IMR-90 (cell line): ENCODE measurements around the gene HCK. TPM values are rescaled to one million over a fixed set of nuclear protein-coding genes. Genes with fewer than 3 reads are reported as not detected.

ENCODE experiments used
- ATAC-seq: fragments of 200-7000 bp; cut with Tn5 transposase; 2 replicates; pipeline ENCODE4 v1.9.1; 2020; ENCODE audit warnings: low read depth, mild to moderate bottlenecking, moderate library complexity
- BruUV-seq: library from RNA; stranded (reverse); fragments of 400-500 nt; replicated peaks from 2 replicates; lab custom pipeline; 2021; lab: Mats Ljungman, UMichigan
- CTCF ChIA-PET: fragments of 300-600 bp; formaldehyde crosslinking; extraction: SDS; loops from one replicate; lab custom pipeline; 2021; ENCODE audit warnings: antibody characterized with exemption; lab: Yijun Ruan, JAX
- POLR2A ChIA-PET: fragments of 300-600 bp; sonication (Branson Sonifier 250); formaldehyde crosslinking; loops from one replicate; lab custom pipeline; 2022; ENCODE audit warnings: antibody characterized with exemption; ENCODE audit not compliant: unreplicated experiment; lab: Charles Lee
- DNase-seq: peaks from one replicate; pipeline ENCODE4 v3.0.0; 2013
- H2AFZ ChIP-seq: replicated peaks from 2 replicates; pipeline ENCODE3; 2013; ENCODE audit warnings: low read length, mild to moderate bottlenecking; ENCODE audit not compliant: poor library complexity
- H2AK5ac ChIP-seq: 2 replicates; pipeline ENCODE4 v1.6.1; 2013; ENCODE audit warnings: low read depth, low read length, inconsistent platforms
- H2AK9ac ChIP-seq: replicated peaks from 2 replicates; pipeline ENCODE3; 2013; ENCODE audit warnings: mild to moderate bottlenecking, low read depth, low read length, moderate library complexity; ENCODE audit not compliant: poor library complexity
- H2BK120ac ChIP-seq: 2 replicates; pipeline ENCODE4 v1.6.1; 2013; ENCODE audit warnings: low read depth, low read length, inconsistent platforms
- H2BK15ac ChIP-seq: 3 replicates; pipeline ENCODE4 v1.6.1; 2013; ENCODE audit warnings: low read depth, low read length, inconsistent platforms
- H2BK20ac ChIP-seq: 2 replicates; pipeline ENCODE4 v1.6.1; 2013; ENCODE audit warnings: low read depth, mild to moderate bottlenecking, inconsistent platforms, low read length, moderate library complexity
- H2BK5ac ChIP-seq: 2 replicates; pipeline ENCODE4 v1.6.1; 2013; ENCODE audit warnings: mild to moderate bottlenecking, low read depth, low read length, inconsistent platforms; ENCODE audit not compliant: poor library complexity, severe bottlenecking
- H3K14ac ChIP-seq: replicated peaks from 2 replicates; pipeline ENCODE4 v1.6.1; 2013; ENCODE audit warnings: low read depth, low read length, inconsistent platforms
- H3K18ac ChIP-seq: 2 replicates; pipeline ENCODE4 v1.6.1; 2013; ENCODE audit warnings: low read depth, low read length, control low read depth
- H3K23ac ChIP-seq: 2 replicates; pipeline ENCODE4 v1.6.1; 2013; ENCODE audit warnings: low read depth, low read length, inconsistent platforms
- H3K27ac ChIP-seq: 2 replicates; pipeline ENCODE4 v1.5.1; 2013; ENCODE audit warnings: mild to moderate bottlenecking, control low read depth, low read length; ENCODE audit not compliant: insufficient read depth
- H3K27me3 ChIP-seq: 2 replicates; pipeline ENCODE4 v1.6.1; 2013; ENCODE audit warnings: low read length; ENCODE audit not compliant: control insufficient read depth, insufficient read depth
- H3K36me3 ChIP-seq: 2 replicates; pipeline ENCODE4 v1.6.1; 2013; ENCODE audit warnings: low read length, mixed read lengths; ENCODE audit not compliant: control insufficient read depth, insufficient read depth
- H3K4ac ChIP-seq: 2 replicates; pipeline ENCODE4 v1.6.1; 2013; ENCODE audit warnings: low read depth, low read length, inconsistent platforms
- H3K4me1 ChIP-seq: 2 replicates; pipeline ENCODE4 v1.6.1; 2013; ENCODE audit warnings: low read length, mixed read lengths; ENCODE audit not compliant: control insufficient read depth, insufficient read depth
- H3K4me2 ChIP-seq: 2 replicates; pipeline ENCODE4 v1.6.1; 2013; ENCODE audit warnings: low read depth, mild to moderate bottlenecking, control low read depth, low read length, moderate library complexity
- H3K4me3 ChIP-seq: 2 replicates; pipeline ENCODE4 v1.5.1; 2013; ENCODE audit warnings: low read depth, mild to moderate bottlenecking, control low read depth, low read length, moderate library complexity; ENCODE audit not compliant: insufficient read depth
- H3K56ac ChIP-seq: 2 replicates; pipeline ENCODE4 v1.6.1; 2013; ENCODE audit warnings: low read length, inconsistent platforms; ENCODE audit not compliant: insufficient read depth; ENCODE audit errors: extremely low read depth
- H3K79me1 ChIP-seq, 2 experiments: 2 replicates each; pipeline ENCODE4 v1.6.1; 2013; ENCODE audit warnings: low read length in 2 of 2, inconsistent platforms in 1 of 2, low read depth in 1 of 2
- H3K9ac ChIP-seq: 2 replicates; pipeline ENCODE4 v1.6.1; 2013; ENCODE audit warnings: low read depth, low read length, control low read depth
- H3K9me1 ChIP-seq: 2 replicates; pipeline ENCODE4 v1.6.1; 2013; ENCODE audit warnings: low read length, inconsistent platforms; ENCODE audit not compliant: insufficient read depth
- H3K9me3 ChIP-seq: 2 replicates; pipeline ENCODE4 v1.6.1; 2013; ENCODE audit warnings: low read length; ENCODE audit not compliant: control insufficient read depth, insufficient read depth
- H4K20me1 ChIP-seq: 2 replicates; pipeline ENCODE4 v1.6.1; 2013; ENCODE audit warnings: low read length, inconsistent platforms; ENCODE audit not compliant: insufficient read depth
- H4K5ac ChIP-seq: 2 replicates; pipeline ENCODE4 v1.6.1; 2013; ENCODE audit warnings: mild to moderate bottlenecking, low read depth, low read length, control low read depth
- H4K8ac ChIP-seq, 2 experiments: 2 replicates each; pipeline ENCODE4 v1.6.1; 2013; ENCODE audit warnings: low read depth in 2 of 2, low read length in 2 of 2, control low read depth in 1 of 2, inconsistent platforms in 1 of 2
- H4K91ac ChIP-seq: 2 replicates; pipeline ENCODE4 v1.6.1; 2013; ENCODE audit warnings: low read depth, low read length, inconsistent platforms; ENCODE audit not compliant: insufficient read depth
- BHLHE40 ChIP-seq: fragments of 150-350 bp; IDR thresholded peaks from 2 replicates; pipeline ENCODE4 v1.6.1; 2016; ENCODE audit warnings: mild to moderate bottlenecking, low read depth, low read length
- CEBPB ChIP-seq: IDR thresholded peaks from 2 replicates; pipeline ENCODE4 v1.6.1; 2012; ENCODE audit warnings: low read depth, low read length, improper control_type of control experiment
- CHD1 ChIP-seq: IDR thresholded peaks from 2 replicates; pipeline ENCODE4 v1.6.1; 2012; ENCODE audit warnings: low read depth, low read length, improper control_type of control experiment
- CTCF ChIP-seq: conservative IDR thresholded peaks from 2 replicates; pipeline ENCODE4 v1.5.1; 2012; ENCODE audit warnings: mild to moderate bottlenecking, low read depth, low read length, improper control_type of control experiment
- ELK1 ChIP-seq: fragments of 150-350 bp; IDR thresholded peaks from 2 replicates; pipeline ENCODE4 v1.6.1; 2016; ENCODE audit warnings: low read depth, mild to moderate bottlenecking, low read length, moderate library complexity, borderline replicate concordance
- FOS ChIP-seq: fragments of 150-350 bp; IDR thresholded peaks from 2 replicates; pipeline ENCODE4 v1.6.1; 2016; ENCODE audit warnings: low read depth, low read length
- MAFK ChIP-seq: IDR thresholded peaks from 2 replicates; pipeline ENCODE4 v1.6.1; 2012; ENCODE audit warnings: low read depth, low read length, improper control_type of control experiment
- MXI1 ChIP-seq: IDR thresholded peaks from 2 replicates; pipeline ENCODE4 v1.6.1; 2012; ENCODE audit warnings: low read depth, mild to moderate bottlenecking, low read length, moderate library complexity, borderline replicate concordance
- POLR2A ChIP-seq: IDR thresholded peaks from 2 replicates; pipeline ENCODE4 v1.6.1; 2012; ENCODE audit warnings: mild to moderate bottlenecking, low read depth, low read length
- RAD21 ChIP-seq: IDR thresholded peaks from 2 replicates; pipeline ENCODE4 v1.6.1; 2012; ENCODE audit warnings: low read length, improper control_type of control experiment
- RCOR1 ChIP-seq: IDR thresholded peaks from 2 replicates; pipeline ENCODE4 v1.6.1; 2012; ENCODE audit warnings: mild to moderate bottlenecking, low read length, improper control_type of control experiment; ENCODE audit not compliant: insufficient replicate concordance
- RFX5 ChIP-seq: IDR thresholded peaks from 2 replicates; pipeline ENCODE4 v1.8.0; 2012; ENCODE audit warnings: low read depth, mild to moderate bottlenecking, low read length, moderate library complexity
- SMC3 ChIP-seq: fragments of 150-350 bp; IDR thresholded peaks from 2 replicates; pipeline ENCODE4 v1.6.1; 2016; ENCODE audit warnings: low read depth, mild to moderate bottlenecking, antibody characterized with exemption, low read length, moderate library complexity
- USF2 ChIP-seq: fragments of 150-350 bp; IDR thresholded peaks from 2 replicates; pipeline ENCODE4 v1.6.1; 2017; ENCODE audit warnings: mild to moderate bottlenecking, antibody characterized with exemption, low read length, low read depth
- WGBS, 2 experiments: methylation state at CpG; one replicate each; pipeline versions ENCODE4 v1.1.5 to v1.1.7; 2013; ENCODE audit warnings: missing lambda C conversion rate in 2 of 2; ENCODE audit not compliant: insufficient read length in 1 of 2; ENCODE audit errors: extremely low coverage in 2 of 2; 5-methylcytosine and 5-hydroxymethylcytosine counted together
- dilution Hi-C: fragments of 300-500 bp; cut with HindIII; formaldehyde crosslinking; loops from one replicate; pipeline ENCODE4 v1.14.3; 2018; ENCODE audit warnings: low sequenced_read_pairs; ENCODE audit not compliant: unreplicated experiment
- in situ Hi-C: fragments of 300-500 bp; cut with MboI; formaldehyde crosslinking; loops from 3 replicates; pipeline ENCODE4 v1.14.3; 2019; ENCODE audit warnings: low sequenced_read_pairs, inconsistent platforms, mixed read lengths
- intact Hi-C: fragments of 100-400 bp; cut with micrococcal nuclease; formaldehyde crosslinking; loops from 2 replicates; pipeline ENCODE4 v1.10.0; 2022
- polyA plus RNA-seq, 3 experiments: library from polyadenylated mRNA; depleted of rRNA; stranded (reverse); fragments of >200 nt; gene quantifications; 2 replicates each; pipeline ENCODE4 v1.2.3, GENCODE V29; 2012; ENCODE audit warnings: low replicate concordance in 1 of 3
- total RNA-seq: library from RNA; depleted of rRNA; stranded (reverse); fragments of >200 nt; gene quantifications from 2 replicates; pipeline ENCODE4 v1.2.3, GENCODE V29; 2012

HCK gene
- total and polyA plus RNA-seq, 2 of the 4 experiments (the other 2 are of a cell fraction): not detected

- H3K23ac ChIP-seq: no peak overlapping the region
- DNase-seq (no peak), ATAC-seq (no peak)
- H3K9me1 ChIP-seq: no peaks in the 10 kb centered on the region
- no peaks in the 10 kb centered on the region for H3K79me1 ChIP-seq
- H3K56ac ChIP-seq: no peak overlapping the region
- H3K36me3 ChIP-seq: no peaks in the 10 kb centered on the region
- H2BK20ac ChIP-seq: no peak overlapping the region
- no peak overlapping the region for H2BK15ac ChIP-seq
- dilution Hi-C loops (no loop called here), intact Hi-C loops (no loop called here), in situ Hi-C loops (no loop called here)
- H3K4me2 ChIP-seq: no peak overlapping the region
- H3K4me1 ChIP-seq: no peaks in the 10 kb centered on the region
- no peaks in the 10 kb centered on the region for H4K20me1 ChIP-seq
- no peak overlapping the region for H3K4ac ChIP-seq
- H2AK9ac ChIP-seq: no peak overlapping the region
- no peak overlapping the region for H4K8ac ChIP-seq
- H2AK5ac ChIP-seq: no peak overlapping the region
- ChIA-PET CTCF (no interaction called here), POLR2A (no interaction called here)
- H2BK5ac ChIP-seq: no peak overlapping the region
- 0% methylated on average over 1 of the region's 8 CpGs; no CpG with 5 or more reads in 1 of the 2 experiments for WGBS, 2 experiments
- H4K5ac ChIP-seq: no peak overlapping the region
- no peak overlapping the region for H2BK120ac ChIP-seq
- no TSS peak for BruUV-seq
- no peak overlapping the region for H3K9ac ChIP-seq
- TF ChIP-seq RFX5 (no peak), POLR2A (no peak), USF2 (no peak), RCOR1 (no peak), ELK1 (no peak), BHLHE40 (no peak), FOS (no peak), RAD21 (no peak), CHD1 (no peak), CEBPB (no peak), MAFK (no peak), MXI1 (no peak), SMC3 (no peak), CTCF (no peak)
- no peak overlapping the region for H3K18ac ChIP-seq
- no peak overlapping the region for H4K91ac ChIP-seq
- no peak overlapping the region for H3K27ac ChIP-seq
- peaks cover 59% of the 10 kb centered on the region for H3K27me3 ChIP-seq
- H2AFZ ChIP-seq: no peak overlapping the region
- H3K9me3 ChIP-seq: no peaks in the 10 kb centered on the region
- no peak overlapping the region for H3K14ac ChIP-seq
- H3K4me3 ChIP-seq: no peak overlapping the region
These were observed 44.9 kb upstream of the HCK start for GRCh38 chr20:32006841-32007786.
